ENCODE results near the gene GSK3A.

Gene GSK3A

DNA sequence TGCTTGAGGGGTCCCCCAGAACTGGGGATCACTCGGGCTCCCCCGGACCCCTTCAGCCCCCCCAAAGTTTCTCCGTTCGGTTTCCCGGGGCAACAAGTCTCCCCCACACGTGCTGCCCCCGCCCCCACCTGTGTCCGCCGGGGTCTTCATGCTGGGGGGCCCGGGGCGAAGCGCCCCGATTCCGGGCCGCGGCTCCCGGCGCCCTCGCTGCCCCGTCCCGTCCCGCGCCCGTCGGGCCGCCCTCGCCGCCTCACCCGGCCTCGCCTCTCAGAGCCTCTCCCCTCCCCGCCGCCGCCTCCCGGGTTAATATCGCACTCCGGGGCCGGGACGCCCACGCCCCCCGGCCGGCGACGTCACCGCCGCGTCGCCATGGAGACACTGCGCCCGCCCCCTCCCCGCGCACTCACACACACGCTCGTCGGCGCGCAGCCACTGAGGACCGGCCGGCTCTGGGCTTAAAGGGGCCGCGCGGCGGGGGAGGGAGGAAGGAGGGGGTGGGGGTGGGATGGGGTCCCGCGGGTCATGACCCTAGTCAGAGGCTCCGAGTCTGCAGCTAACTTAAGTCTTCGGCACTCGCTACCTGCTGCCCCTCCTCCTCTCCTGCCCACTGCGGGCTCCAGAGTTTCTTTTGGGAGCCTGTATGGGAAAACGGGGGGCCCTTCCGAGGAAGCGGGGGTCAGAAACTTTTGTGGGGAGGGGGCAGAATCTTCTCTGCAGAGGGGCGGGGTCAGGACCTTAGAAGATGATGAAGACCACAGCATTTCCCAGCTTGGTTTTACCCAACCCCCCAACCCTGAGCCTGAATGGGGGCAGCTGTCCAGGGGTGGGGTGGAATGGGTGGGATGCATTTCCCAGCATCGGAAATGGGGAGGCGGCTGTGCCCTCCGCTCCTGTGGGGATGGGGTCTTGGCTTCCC, 12.7 kb upstream of the GSK3A start, which contains the start of gene ERF:
Gene ERF, minus strand, starts transcription at position 279 of the 916 bp plus-strand sequence. Its CDS starts 129 bp downstream, at position 150.
- Histone ChIP-seq H3K36me3 (ENCODE audit: control insufficient read depth, insufficient read depth, low read length) (peaks cover 3% of the 10 kb centered on the region), H3K9ac (ENCODE audit: low read length) (peak within 1 kb of the TSS; percentile 96), H3K27ac (ENCODE audit: low read depth, low read length) (peak within 1 kb of the TSS; percentile 99), H3K4me1 (ENCODE audit: control insufficient read depth, insufficient read depth, low read length) (peaks cover 26% of the 10 kb centered on the region), H3K4me3 (ENCODE audit: low read length) (peak within 1 kb of the TSS; percentile 91), H3K27me3 (ENCODE audit: control insufficient read depth, insufficient read depth, low read length) (no peaks in the 10 kb centered on the region)

DNA sequence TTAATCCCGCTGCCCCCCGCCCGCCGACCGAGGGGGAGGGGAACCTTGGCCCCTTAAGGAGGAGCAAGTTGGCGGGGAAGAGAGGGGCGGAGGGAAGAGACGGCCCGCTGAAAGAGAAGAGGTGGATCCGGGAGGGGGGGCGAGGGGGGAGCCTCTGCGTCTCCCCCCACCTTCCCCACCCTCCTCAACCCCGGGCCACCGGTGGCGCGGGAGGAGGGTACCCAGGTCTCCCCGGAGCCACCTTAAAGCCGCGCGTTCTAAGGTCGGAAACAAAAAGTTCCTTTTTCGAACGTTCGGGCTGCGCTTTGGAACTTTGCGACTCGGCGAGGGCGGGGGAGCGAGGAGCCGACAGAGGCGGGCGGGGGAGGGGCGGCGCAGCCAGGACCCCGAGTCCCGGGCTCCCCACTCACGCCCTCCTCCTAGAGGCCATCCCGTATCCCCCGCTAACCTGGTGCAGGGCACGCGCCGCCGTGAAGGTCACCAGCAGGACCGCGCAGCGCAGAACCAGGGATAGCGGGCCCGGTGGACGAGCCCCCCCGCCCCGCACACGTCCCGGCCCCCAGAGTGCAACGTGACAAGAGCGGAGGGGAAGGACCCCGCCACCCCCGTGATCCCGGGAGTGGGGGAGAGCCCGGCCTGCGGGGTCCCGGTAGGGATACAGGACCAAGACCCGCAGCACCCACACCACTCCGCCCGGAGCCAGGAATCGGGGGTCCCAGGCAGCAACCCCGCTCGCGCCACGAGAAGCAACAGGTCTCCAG, 11.9 kb upstream of the GSK3A start:
- peak overlapping the region; percentile 99 for H3K27ac ChIP-seq (ENCODE audit: low read depth, low read length)
- H3K36me3 ChIP-seq (ENCODE audit: control insufficient read depth, insufficient read depth, low read length): peaks cover 5% of the 10 kb centered on the region
- H3K4me1 ChIP-seq (ENCODE audit: control insufficient read depth, insufficient read depth, low read length): peaks cover 27% of the 10 kb centered on the region
- H3K9ac ChIP-seq (ENCODE audit: low read length): peak overlapping the region; percentile 96
- peak overlapping the region; percentile 91 for H3K4me3 ChIP-seq (ENCODE audit: low read length)
- H3K27me3 ChIP-seq (ENCODE audit: control insufficient read depth, insufficient read depth, low read length): no peaks in the 10 kb centered on the region

DNA sequence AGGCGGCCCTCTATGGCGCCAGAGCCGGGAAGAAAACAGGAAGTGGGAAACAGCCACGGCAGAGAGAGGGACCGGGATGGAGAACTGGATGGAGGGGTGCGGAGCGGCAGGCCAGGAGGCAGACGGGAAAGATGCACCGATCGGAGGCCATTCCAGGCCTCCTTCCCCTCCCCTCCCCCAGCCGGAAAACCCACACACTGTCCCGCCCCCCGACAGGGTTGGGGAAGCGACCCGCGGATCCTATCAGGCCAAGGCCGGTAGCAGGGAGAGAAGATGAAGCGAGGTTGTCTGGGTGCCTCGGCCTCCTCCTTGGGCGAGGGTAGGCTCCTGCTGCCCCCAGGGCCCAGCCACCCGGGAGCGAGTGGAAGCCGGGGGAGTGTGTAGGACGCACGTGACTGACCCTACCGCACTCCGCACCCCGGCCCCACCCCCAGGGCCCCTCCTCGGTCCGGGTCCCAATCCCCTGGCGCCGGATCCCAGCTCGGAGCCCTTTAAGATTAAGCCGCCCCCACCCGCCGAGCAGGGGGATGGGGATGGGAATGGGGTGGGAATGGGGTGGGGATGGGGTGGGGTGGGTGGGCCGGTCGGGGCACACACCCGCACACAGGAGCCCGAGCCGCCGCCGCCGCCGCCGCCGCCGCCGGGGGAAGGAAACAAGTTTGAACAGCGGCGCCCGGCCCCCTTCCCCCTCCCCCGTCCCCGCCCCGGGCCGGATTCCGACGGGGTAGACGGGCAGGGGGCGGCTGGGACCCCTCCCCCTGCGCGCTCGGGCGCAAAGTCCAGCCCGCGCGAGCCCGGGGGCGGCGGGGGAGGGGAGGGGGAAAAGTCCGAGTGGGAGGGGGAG, 11.1 kb upstream of the GSK3A start:
- H3K36me3 ChIP-seq (ENCODE audit: control insufficient read depth, insufficient read depth, low read length): peaks cover 8% of the 10 kb centered on the region
- H3K9ac ChIP-seq (ENCODE audit: low read length): peak overlapping the region; percentile 74
- H3K27me3 ChIP-seq (ENCODE audit: control insufficient read depth, insufficient read depth, low read length): no peaks in the 10 kb centered on the region
- H3K4me3 ChIP-seq (ENCODE audit: low read length): peak overlapping the region; percentile 91
- H3K4me1 ChIP-seq (ENCODE audit: control insufficient read depth, insufficient read depth, low read length): peaks cover 27% of the 10 kb centered on the region
- H3K27ac ChIP-seq (ENCODE audit: low read depth, low read length): peak overlapping the region; percentile 99

DNA sequence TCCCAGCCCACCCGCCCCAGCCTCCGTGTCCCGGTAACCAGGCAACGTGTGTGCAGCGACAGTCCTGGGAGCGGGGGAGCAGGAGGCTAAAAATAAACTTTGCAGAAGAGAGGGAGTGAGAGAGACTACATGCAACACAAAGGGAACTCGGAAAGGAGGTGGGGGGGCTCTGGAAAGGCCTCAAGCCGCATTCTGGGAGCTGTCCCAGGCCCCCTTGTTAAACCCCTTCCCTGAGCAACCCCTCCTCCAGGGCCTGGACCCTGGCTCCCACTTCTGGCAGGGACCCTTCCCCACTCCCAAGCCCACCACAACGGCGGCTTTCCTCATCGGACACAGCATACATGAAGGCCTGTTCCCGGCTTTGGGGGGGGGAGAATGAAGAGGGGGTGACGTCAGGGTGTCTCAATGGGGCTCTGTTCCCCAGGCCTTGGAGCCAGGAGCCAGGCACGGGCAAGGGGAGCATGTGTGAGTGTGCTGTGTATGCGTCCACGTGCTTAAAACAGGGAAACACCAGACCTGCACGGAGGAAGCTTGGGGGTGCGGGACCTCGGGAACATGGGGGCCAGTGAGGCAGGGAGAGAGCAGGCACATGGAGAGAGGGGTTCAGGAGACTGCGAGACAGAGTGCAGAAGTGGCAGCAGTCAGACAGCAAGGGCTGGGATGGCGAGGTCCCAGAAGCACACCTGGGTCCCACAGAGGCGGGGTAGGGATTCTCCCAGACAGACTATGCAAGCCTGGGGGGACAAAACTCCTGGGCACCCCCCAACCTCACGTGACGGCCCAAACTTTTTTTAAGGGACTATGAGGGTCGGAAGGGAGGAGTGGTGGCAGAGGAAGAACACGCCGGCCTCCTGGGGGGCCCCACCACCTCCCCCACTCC, 10.2 kb upstream of the GSK3A start:
- peak overlapping the region; percentile 99 for H3K27ac ChIP-seq (ENCODE audit: low read depth, low read length)
- H3K27me3 ChIP-seq (ENCODE audit: control insufficient read depth, insufficient read depth, low read length): no peaks in the 10 kb centered on the region
- H3K4me3 ChIP-seq (ENCODE audit: low read length): peak overlapping the region; percentile 78
- peaks cover 27% of the 10 kb centered on the region for H3K4me1 ChIP-seq (ENCODE audit: control insufficient read depth, insufficient read depth, low read length)
- peak overlapping the region; percentile 13 for H3K9ac ChIP-seq (ENCODE audit: low read length)
- H3K36me3 ChIP-seq (ENCODE audit: control insufficient read depth, insufficient read depth, low read length): peaks cover 8% of the 10 kb centered on the region

DNA sequence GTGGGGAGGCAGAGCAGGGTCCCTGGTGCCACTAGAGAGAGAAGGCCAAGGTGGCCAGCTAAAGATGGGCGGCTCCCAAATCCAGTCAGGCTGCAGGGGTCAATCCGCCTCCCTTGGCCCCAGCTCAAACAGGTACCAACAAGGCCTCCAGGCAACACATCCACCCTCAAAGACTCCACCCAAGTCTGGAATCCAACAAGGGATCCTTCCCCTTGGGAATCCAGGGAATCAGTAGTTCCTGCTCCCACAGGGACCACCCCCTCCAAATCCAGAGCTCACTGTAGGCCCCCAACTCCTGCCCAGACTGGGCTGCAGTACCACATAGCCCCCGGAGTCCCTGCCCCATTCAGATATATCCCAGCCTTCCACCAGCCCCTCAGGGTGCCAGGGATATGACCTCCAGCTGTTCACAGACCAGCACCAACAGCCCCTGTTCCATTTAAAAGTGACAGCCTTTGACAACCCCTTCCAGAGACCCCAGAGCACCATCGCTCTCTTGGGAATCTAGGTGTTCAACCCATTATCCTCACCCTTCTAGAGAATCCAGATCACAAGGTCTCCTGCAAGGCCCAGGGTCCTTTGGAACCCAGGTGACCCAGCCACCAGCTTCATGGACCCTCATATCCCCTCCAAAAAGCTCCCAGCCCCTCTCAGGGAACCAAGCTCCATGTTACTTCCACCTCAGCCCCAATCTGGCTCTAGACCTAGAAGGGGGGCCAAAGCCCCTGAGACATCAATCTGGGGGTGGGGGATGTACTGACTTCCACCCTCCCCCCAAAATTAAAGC, 9.4 kb upstream of the GSK3A start:
- Histone ChIP-seq H3K27ac (ENCODE audit: low read depth, low read length) (peak overlapping the region; percentile 99), H3K4me1 (ENCODE audit: control insufficient read depth, insufficient read depth, low read length) (peaks cover 27% of the 10 kb centered on the region), H3K36me3 (ENCODE audit: control insufficient read depth, insufficient read depth, low read length) (peaks cover 8% of the 10 kb centered on the region), H3K9ac (ENCODE audit: low read length) (no peak overlapping the region), H3K27me3 (ENCODE audit: control insufficient read depth, insufficient read depth, low read length) (no peaks in the 10 kb centered on the region), H3K4me3 (ENCODE audit: low read length) (peak overlapping the region; percentile 41)

DNA sequence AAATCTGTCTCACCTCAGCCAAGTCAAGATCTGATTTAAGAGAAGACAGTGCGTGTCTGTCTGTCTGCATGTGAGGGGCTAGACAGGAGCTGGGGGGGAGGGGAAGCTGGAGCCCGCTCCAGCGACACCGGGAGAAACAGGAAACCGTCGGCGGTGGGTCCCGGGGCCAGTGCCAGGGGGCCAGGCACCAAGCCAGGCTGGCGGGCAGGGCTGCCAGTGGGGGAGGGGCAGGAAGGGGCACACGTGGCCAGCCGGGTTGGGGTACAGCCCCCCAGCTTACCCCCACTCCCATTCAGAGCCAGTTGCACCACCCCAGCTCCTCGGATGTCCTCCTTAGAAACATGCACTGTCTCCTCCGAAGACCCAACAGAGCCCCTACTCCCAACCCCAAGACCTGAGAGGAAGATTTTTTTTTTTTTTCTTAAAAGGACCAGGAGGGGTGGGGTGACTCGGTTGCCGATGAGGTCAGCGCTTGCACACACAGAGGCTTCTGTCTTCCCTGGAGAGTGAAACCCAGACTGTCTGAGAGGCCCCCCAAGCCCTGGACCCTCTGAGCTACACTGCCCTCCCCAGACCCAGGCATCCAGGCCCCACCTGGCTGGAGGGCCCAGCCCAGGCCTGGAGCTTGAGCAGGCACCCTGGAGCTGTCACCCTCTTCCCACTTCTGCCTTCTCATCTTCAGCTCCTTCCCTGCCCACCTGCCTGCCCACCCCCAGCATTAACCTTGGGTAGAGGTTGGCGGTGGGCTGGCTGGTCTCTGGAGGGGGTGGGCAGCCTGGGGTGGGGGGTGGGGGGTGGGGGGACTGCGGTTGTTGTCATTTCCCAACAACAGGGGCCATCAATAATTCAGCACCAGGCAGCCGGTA, 8.5 kb upstream of the GSK3A start:
- no peak overlapping the region for H3K9ac ChIP-seq (ENCODE audit: low read length)
- peaks cover 30% of the 10 kb centered on the region for H3K4me1 ChIP-seq (ENCODE audit: control insufficient read depth, insufficient read depth, low read length)
- H3K27me3 ChIP-seq (ENCODE audit: control insufficient read depth, insufficient read depth, low read length): no peaks in the 10 kb centered on the region
- H3K36me3 ChIP-seq (ENCODE audit: control insufficient read depth, insufficient read depth, low read length): peaks cover 8% of the 10 kb centered on the region
- peak overlapping the region; percentile 38 for H3K27ac ChIP-seq (ENCODE audit: low read depth, low read length)
- H3K4me3 ChIP-seq (ENCODE audit: low read length): peak overlapping the region; percentile 31

DNA sequence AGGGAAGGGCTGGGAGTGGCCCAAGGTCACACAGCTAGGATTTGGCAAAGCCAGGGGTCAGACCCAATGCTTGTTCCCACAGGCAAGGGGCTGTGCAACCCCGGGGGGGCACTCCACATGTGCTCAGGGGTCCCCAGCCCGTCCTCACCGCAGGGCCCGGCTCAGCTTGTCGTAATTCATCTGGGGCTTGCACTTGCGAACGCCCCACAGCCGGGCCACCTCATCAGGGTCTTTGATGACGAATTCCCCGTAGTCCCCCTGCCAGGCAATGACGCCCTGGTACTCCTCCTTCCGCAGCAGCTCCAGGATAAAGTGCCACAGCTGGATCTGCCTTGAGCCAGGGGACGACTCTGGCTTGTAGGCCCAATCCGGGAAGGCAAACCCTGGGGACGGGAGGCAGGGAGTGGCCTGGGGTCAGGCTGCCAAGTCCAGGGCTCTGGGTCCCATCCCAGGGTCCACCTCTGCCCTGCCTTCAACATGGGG, 7.8 kb upstream of the GSK3A start:
- Histone ChIP-seq H3K27me3 (ENCODE audit: control insufficient read depth, insufficient read depth, low read length) (no peaks in the 10 kb centered on the region), H3K36me3 (ENCODE audit: control insufficient read depth, insufficient read depth, low read length) (peaks cover 8% of the 10 kb centered on the region), H3K27ac (ENCODE audit: low read depth, low read length) (peak overlapping the region; percentile 38), H3K9ac (ENCODE audit: low read length) (no peak overlapping the region), H3K4me1 (ENCODE audit: control insufficient read depth, insufficient read depth, low read length) (peaks cover 34% of the 10 kb centered on the region), H3K4me3 (ENCODE audit: low read length) (peak overlapping the region; percentile 31)

DNA sequence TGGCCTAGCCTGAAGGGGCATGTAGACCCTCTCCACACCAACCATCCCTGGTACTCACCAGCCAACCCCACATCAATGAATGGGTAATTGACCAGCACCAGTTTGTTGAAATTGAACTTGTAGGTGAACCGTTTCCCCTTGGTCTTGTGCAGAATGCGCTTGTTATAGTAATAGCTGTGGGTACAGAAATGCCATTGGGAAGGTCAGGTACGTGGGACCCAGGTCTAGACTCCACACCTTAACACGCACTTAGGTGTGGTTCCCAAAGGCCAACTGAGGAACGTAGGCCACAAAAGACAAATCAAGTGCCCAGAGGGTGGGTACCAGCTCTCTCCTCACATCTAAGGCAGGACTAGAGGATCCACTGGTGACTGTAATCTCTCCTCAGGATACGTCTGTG, 7.4 kb upstream of the GSK3A start:
- H3K27ac ChIP-seq (ENCODE audit: low read depth, low read length): peak overlapping the region; percentile 38
- no peak overlapping the region for H3K4me3 ChIP-seq (ENCODE audit: low read length)
- no peak overlapping the region for H3K9ac ChIP-seq (ENCODE audit: low read length)
- H3K27me3 ChIP-seq (ENCODE audit: control insufficient read depth, insufficient read depth, low read length): no peaks in the 10 kb centered on the region
- H3K36me3 ChIP-seq (ENCODE audit: control insufficient read depth, insufficient read depth, low read length): peaks cover 8% of the 10 kb centered on the region
- H3K4me1 ChIP-seq (ENCODE audit: control insufficient read depth, insufficient read depth, low read length): peaks cover 34% of the 10 kb centered on the region

DNA sequence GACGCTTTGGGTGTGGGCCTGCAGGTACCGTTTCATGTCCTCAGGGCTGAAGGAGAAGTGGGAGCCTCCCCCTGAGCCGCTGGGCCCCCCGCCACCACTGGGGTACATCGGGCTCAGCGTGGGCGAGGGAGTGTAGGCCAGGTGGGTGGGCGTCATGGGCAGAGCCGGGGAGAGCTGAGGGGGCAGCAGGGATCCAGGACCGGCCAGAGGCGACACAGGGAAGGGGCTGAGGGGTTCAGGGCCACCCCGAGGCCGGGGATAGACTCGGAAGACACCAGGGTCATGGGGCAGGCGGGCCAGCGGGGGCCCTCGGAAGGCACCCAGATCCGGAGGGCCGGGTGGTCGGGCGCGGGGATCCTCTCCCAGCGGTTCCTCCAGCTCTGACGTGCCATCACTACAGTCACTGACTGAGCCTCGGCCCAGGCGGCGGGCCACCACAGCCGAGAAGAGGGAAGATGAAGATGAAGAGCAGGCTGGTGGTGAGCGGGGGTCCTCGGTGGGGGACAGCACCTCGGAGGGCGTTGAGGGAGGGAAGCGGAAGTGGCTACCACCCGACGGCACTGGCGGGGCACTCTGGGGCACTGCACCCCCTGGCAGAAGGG, 6.8 kb upstream of the GSK3A start:
- H3K9ac ChIP-seq (ENCODE audit: low read length): no peak overlapping the region
- no peak overlapping the region for H3K4me3 ChIP-seq (ENCODE audit: low read length)
- H3K27me3 ChIP-seq (ENCODE audit: control insufficient read depth, insufficient read depth, low read length): no peaks in the 10 kb centered on the region
- peaks cover 34% of the 10 kb centered on the region for H3K4me1 ChIP-seq (ENCODE audit: control insufficient read depth, insufficient read depth, low read length)
- peaks cover 8% of the 10 kb centered on the region for H3K36me3 ChIP-seq (ENCODE audit: control insufficient read depth, insufficient read depth, low read length)
- no peak overlapping the region for H3K27ac ChIP-seq (ENCODE audit: low read depth, low read length)

Data from rectal smooth muscle tissue (tissue), 1 donor.